Glutamatergic neuron (in vitro differentiated cells): Measurements from ENCODE around the gene MARK3. TPM values are rescaled to one million over a fixed set of nuclear protein-coding genes. Genes with fewer than 3 reads are reported as not detected.
A peak's percentile ranks its signal among the peaks of the same experiment; 100 is the strongest.

Experiments
- DNase-seq: peaks from one replicate; pipeline ENCODE4 v3.0.0; 2022
- H3K27ac Mint-ChIP-seq: one replicate; pipeline ENCODE4 v1.8.0; 2020; ENCODE audit warnings: mild to moderate bottlenecking, mixed read lengths, inconsistent platforms; ENCODE audit not compliant: unreplicated experiment
- H3K27me3 Mint-ChIP-seq: one replicate; pipeline ENCODE4 v1.8.0; 2020; ENCODE audit warnings: mild to moderate bottlenecking, moderate library complexity, mixed read lengths, inconsistent platforms; ENCODE audit not compliant: unreplicated experiment
- H3K36me3 Mint-ChIP-seq: one replicate; pipeline ENCODE4 v1.8.0; 2020; ENCODE audit warnings: mild to moderate bottlenecking, mixed read lengths, inconsistent platforms; ENCODE audit not compliant: unreplicated experiment
- H3K4me1 Mint-ChIP-seq: one replicate; pipeline ENCODE4 v1.8.0; 2020; ENCODE audit warnings: mild to moderate bottlenecking, low read depth, mixed read lengths, inconsistent platforms; ENCODE audit not compliant: unreplicated experiment
- H3K4me3 Mint-ChIP-seq: one replicate; pipeline ENCODE4 v1.8.0; 2020; ENCODE audit warnings: mild to moderate bottlenecking, mixed read lengths, inconsistent platforms; ENCODE audit not compliant: unreplicated experiment
- H3K9me3 Mint-ChIP-seq: one replicate; pipeline ENCODE4 v1.8.0; 2020; ENCODE audit warnings: mild to moderate bottlenecking, moderate library complexity, mixed read lengths, inconsistent platforms; ENCODE audit not compliant: unreplicated experiment
- total RNA-seq: library from RNA; stranded (reverse); fragmentation: NEBNext Ultra II Directional; extraction: Animal tissue kit (Norgen Biotek cat#: 25700); gene quantifications from one replicate; pipeline ENCODE4 v1.2.1, GENCODE V29; 2021; ENCODE audit not compliant: unreplicated experiment
- TF ChIP-seq, protein P1 (sequence below): fragments of 200-600 bp; sonication (generic); IDR thresholded peaks from one replicate; pipeline ENCODE4 v1.5.0; 2021; ENCODE audit not compliant: partially characterized antibody, unreplicated experiment

MARK3 gene
- total RNA-seq, 1 donor from 2014 or later, result 110 TPM

DNA sequence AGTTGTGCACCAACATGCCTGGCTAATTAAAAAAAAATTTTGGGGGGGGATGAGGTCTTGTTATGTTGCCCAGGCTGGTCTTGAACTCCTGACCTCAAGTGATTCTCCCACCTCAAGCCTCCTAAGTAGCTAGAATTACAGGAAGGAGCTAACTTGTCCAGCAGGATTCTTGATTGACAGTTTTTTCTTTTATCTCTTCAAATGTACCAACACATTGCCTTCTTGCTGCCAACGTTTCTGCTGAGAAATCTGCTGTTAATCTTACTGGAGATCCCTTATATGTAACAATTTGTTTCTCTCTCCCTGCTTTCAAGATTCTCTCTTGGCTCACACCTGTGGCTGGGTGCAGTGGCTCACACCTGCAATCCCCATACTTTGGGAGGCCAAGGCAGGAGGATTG is 22.4 kb upstream of the MARK3 start:
- no peak overlapping the region for H3K4me3 Mint-ChIP-seq
- no peak overlapping the region for H3K27ac Mint-ChIP-seq
- no peaks in the 10 kb centered on the region for H3K27me3 Mint-ChIP-seq
- DNase-seq, result no peak
- no peaks in the 10 kb centered on the region for H3K4me1 Mint-ChIP-seq
- TF ChIP-seq, protein P1, sequence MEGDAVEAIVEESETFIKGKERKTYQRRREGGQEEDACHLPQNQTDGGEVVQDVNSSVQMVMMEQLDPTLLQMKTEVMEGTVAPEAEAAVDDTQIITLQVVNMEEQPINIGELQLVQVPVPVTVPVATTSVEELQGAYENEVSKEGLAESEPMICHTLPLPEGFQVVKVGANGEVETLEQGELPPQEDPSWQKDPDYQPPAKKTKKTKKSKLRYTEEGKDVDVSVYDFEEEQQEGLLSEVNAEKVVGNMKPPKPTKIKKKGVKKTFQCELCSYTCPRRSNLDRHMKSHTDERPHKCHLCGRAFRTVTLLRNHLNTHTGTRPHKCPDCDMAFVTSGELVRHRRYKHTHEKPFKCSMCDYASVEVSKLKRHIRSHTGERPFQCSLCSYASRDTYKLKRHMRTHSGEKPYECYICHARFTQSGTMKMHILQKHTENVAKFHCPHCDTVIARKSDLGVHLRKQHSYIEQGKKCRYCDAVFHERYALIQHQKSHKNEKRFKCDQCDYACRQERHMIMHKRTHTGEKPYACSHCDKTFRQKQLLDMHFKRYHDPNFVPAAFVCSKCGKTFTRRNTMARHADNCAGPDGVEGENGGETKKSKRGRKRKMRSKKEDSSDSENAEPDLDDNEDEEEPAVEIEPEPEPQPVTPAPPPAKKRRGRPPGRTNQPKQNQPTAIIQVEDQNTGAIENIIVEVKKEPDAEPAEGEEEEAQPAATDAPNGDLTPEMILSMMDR, result no peak
- H3K9me3 Mint-ChIP-seq, result peaks cover 10% of the 10 kb centered on the region
- peaks cover 21% of the 10 kb centered on the region for H3K36me3 Mint-ChIP-seq

DNA sequence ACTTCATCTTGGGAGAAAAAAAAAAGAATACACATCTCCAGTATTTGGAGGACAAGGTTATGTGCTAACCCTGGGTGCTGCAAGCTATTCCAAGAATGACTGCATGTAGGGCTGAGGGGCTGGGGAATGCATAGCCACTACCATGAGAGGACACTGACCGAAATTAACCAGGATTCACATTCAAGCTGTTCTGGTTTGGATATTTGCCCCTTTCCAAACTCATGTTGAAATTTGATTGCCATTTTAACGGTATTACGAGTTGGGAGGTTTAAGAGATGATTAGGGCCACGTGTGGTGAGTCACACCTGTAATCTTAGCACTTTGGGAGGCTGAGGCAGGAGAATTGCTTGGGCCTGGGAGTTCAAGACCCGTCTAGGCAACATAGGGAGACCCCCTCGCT is 18.5 kb upstream of the MARK3 start:
- H3K4me3 Mint-ChIP-seq, result no peak overlapping the region
- H3K36me3 Mint-ChIP-seq, result peaks cover 15% of the 10 kb centered on the region
- no peak overlapping the region for H3K27ac Mint-ChIP-seq
- TF ChIP-seq, protein P1, result no peak
- DNase-seq, result no peak
- peaks cover 10% of the 10 kb centered on the region for H3K9me3 Mint-ChIP-seq
- H3K27me3 Mint-ChIP-seq, result no peaks in the 10 kb centered on the region
- H3K4me1 Mint-ChIP-seq, result no peaks in the 10 kb centered on the region

DNA sequence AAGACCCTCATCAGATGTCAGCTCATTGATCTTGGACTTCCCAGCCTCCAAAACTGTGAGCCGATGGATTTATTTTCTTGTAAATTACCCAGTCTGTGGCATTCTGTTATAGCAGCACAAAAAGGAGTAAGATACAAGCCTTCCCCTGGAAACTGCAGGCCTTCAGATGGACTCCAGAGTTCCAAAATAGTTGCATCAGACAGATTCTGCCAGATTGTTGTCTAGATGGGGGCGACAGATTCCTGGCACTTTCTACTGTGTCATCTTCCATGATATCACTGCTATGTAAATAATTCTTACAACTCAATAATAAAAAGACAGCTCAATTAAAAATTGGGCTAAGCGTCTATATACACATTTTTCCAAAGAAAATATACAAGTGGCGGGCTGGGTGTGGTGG is 17.2 kb upstream of the MARK3 start:
- Mint-ChIP-seq H3K9me3 (peaks cover 10% of the 10 kb centered on the region), H3K36me3 (peaks cover 11% of the 10 kb centered on the region), H3K4me3 (no peak overlapping the region), H3K27me3 (peaks cover 5% of the 10 kb centered on the region), H3K27ac (no peak overlapping the region), H3K4me1 (peaks cover 6% of the 10 kb centered on the region)
- DNase-seq, result no peak
- TF ChIP-seq, protein P1, result no peak

DNA sequence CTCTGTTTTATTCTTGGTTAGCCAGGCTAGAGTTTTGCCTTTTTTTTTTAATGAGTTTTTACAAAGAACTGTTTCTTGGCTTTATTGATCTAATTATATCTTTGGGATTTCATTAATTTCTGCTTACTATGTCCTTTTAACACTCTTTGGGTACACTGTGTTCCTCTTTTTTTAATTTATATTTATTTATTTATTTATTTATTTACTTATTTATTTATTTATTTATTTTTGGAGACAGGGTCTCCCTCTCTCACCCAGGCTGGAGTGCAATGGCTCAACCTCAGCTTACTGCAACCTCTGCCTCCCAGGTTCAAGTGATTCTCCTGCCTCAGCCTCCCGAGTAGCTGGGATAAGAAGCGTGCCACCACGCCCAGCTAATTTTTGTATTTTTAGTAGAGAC is 15.1 kb upstream of the MARK3 start:
- no peak for DNase-seq
- TF ChIP-seq, protein P1, result no peak
- H3K27ac Mint-ChIP-seq, result no peak overlapping the region
- H3K9me3 Mint-ChIP-seq, result peaks cover 5% of the 10 kb centered on the region
- no peak overlapping the region for H3K4me3 Mint-ChIP-seq
- H3K27me3 Mint-ChIP-seq, result peaks cover 8% of the 10 kb centered on the region
- H3K4me1 Mint-ChIP-seq, result peaks cover 6% of the 10 kb centered on the region
- no peaks in the 10 kb centered on the region for H3K36me3 Mint-ChIP-seq

DNA sequence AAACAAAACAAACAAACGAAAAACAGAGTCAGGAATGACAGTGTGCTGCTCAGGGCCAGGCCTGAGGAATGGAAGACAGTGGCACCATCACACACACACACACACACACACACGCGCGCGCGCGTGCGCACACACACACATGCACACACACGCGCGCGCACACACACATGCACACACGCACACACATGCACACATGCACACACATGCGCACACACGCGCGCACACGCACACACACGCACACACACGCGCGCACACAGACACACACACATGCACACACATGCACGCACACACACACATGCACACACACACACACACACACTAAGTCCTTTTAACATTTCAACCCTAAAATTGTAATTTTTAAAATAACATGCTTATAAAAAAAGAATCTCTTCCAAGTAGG is 13.2 kb upstream of the MARK3 start:
- TF ChIP-seq, protein P1, result no peak
- peaks cover 10% of the 10 kb centered on the region for H3K27me3 Mint-ChIP-seq
- peak overlapping the region; percentile 62 for H3K27ac Mint-ChIP-seq
- peak overlapping the region; percentile 10 for H3K4me3 Mint-ChIP-seq
- H3K9me3 Mint-ChIP-seq, result peaks cover 3% of the 10 kb centered on the region
- DNase-seq, result no peak
- no peaks in the 10 kb centered on the region for H3K36me3 Mint-ChIP-seq
- H3K4me1 Mint-ChIP-seq, result peaks cover 6% of the 10 kb centered on the region
